Fibroblast of lung (primary cell): ENCODE results near the gene TRIP12. TPM values are rescaled to one million over a fixed set of nuclear protein-coding genes. Genes with fewer than 3 reads are reported as not detected.

Source experiments
- DNase-seq, 2 donors: peaks; one replicate each; pipeline versions ENCODE4 v3.0.0 to v3.0.0-alpha.2; 2010; ENCODE audit warnings: low read depth in 2 of 2
- H2AFZ ChIP-seq: 2 replicates; pipeline ENCODE4 v1.5.1; 2012; ENCODE audit warnings: low read length, control low read depth, inconsistent platforms
- H3K27ac ChIP-seq: 2 replicates; pipeline ENCODE4 v1.5.1; 2011; ENCODE audit warnings: low read length, control low read depth; ENCODE audit not compliant: insufficient read depth
- H3K27me3 ChIP-seq: 2 replicates; pipeline ENCODE4 v1.5.1; 2011; ENCODE audit warnings: mild to moderate bottlenecking, low read length; ENCODE audit not compliant: control insufficient read depth, insufficient read depth
- H3K36me3 ChIP-seq: 2 replicates; pipeline ENCODE4 v1.5.1; 2011; ENCODE audit warnings: low read length; ENCODE audit not compliant: control insufficient read depth, insufficient read depth
- H3K4me1 ChIP-seq: 2 replicates; pipeline ENCODE4 v1.5.1; 2011; ENCODE audit warnings: low read length; ENCODE audit not compliant: control insufficient read depth, insufficient read depth; ENCODE audit errors: extremely low read depth
- H3K4me2 ChIP-seq: 2 replicates; pipeline ENCODE4 v1.5.1; 2011; ENCODE audit warnings: low read length, control low read depth; ENCODE audit not compliant: insufficient read depth; ENCODE audit errors: extremely low read depth
- H3K4me3 ChIP-seq, 4 experiments: fragments of 200-600 bp in 1 of 4; sonication (generic) in 1 of 4; replicated peaks in 1 of 4; 2 replicates each; pipeline ENCODE4 v1.5.1; 2011 to 2016; ENCODE audit warnings: low read length in 4 of 4, low read depth in 3 of 4, mild to moderate bottlenecking in 3 of 4, control low read depth in 2 of 4, inconsistent platforms in 1 of 4, mixed read lengths in 1 of 4; ENCODE audit not compliant: insufficient read depth in 1 of 4; ENCODE audit errors: control extremely low read depth in 1 of 4
- H3K79me2 ChIP-seq: 2 replicates; pipeline ENCODE4 v1.5.1; 2012; ENCODE audit warnings: mild to moderate bottlenecking, low read length, inconsistent platforms; ENCODE audit not compliant: control insufficient read depth, insufficient read depth
- H3K9ac ChIP-seq: 2 replicates; pipeline ENCODE4 v1.5.1; 2011; ENCODE audit warnings: mild to moderate bottlenecking, low read length, control low read depth; ENCODE audit not compliant: insufficient read depth
- H3K9me3 ChIP-seq: 2 replicates; pipeline ENCODE4 v1.5.1; 2012; ENCODE audit warnings: low read depth, low read length; ENCODE audit not compliant: control insufficient read depth, insufficient read depth
- H4K20me1 ChIP-seq: 2 replicates; pipeline ENCODE4 v1.5.1; 2011; ENCODE audit warnings: low read length; ENCODE audit not compliant: control insufficient read depth, insufficient read depth; ENCODE audit errors: extremely low read depth
- CTCF ChIP-seq, 2 donors: IDR thresholded peaks in 1 of 2; conservative IDR thresholded peaks in 1 of 2; 1 replicate in 1 of 2; 2 replicates in 1 of 2; pipeline ENCODE4 v1.5.1; 2011 to 2012; ENCODE audit warnings: low read length in 2 of 2, control low read depth in 1 of 2, inconsistent platforms in 1 of 2, low read depth in 1 of 2, mild to moderate bottlenecking in 1 of 2
- EZH2 ChIP-seq: IDR thresholded peaks from 2 replicates; pipeline ENCODE4 v1.5.1; 2012; ENCODE audit warnings: low read length, control low read depth, mild to moderate bottlenecking; ENCODE audit errors: missing control alignments
- polyA plus RNA-seq, 2 donors: library from polyadenylated mRNA; depleted of rRNA in 1 of 2; stranded (reverse) in 1 of 2; unstranded in 1 of 2; fragments of >200 nt; gene quantifications; 2 replicates each; pipeline ENCODE4 v1.2.1, GENCODE V29; 2011 to 2012; ENCODE audit warnings: missing spikeins in 1 of 2
- total RNA-seq: library from RNA; depleted of rRNA; stranded (reverse); fragments of >200 nt; gene quantifications from 2 replicates; pipeline ENCODE4 v1.2.1, GENCODE V29; 2014

TRIP12 gene
- total and polyA plus RNA-seq, 2 donors (not counting 1 experiment from before 2014, with no cell fraction given) = 122 to 277 TPM

GRCh38 chr2:229783108-229783721 is 138.6 kb downstream of the TRIP12 start:
- no peak for DNase-seq
- Histone ChIP-seq H4K20me1 (no peaks in the 10 kb centered on the region), H3K27me3 (no peaks in the 10 kb centered on the region), H3K4me2 (no peak overlapping the region), H3K36me3 (peaks cover 5% of the 10 kb centered on the region), H3K4me1 (no peaks in the 10 kb centered on the region), H3K27ac (no peak overlapping the region), H3K79me2 (peaks cover 5% of the 10 kb centered on the region), H3K9me3 (no peaks in the 10 kb centered on the region), H2AFZ (no peak overlapping the region), H3K4me3 (no peak overlapping the region), H3K9ac (no peak overlapping the region)
- TF ChIP-seq CTCF (conservative IDR thresholded peaks at IDR 0.05 in 1 of 2, IDR thresholded peaks at IDR 0.05 in 1 of 2; ENCODE audit: low read depth in 1 of 2, low read length in 2 of 2) (no peak), EZH2 (no peak)

GRCh38 chr2:229780856-229781773 is 140.7 kb downstream of the TRIP12 start:
- Histone ChIP-seq H3K36me3 (peaks cover 7% of the 10 kb centered on the region), H3K27ac (no peak overlapping the region), H3K27me3 (no peaks in the 10 kb centered on the region), H3K79me2 (peaks cover 5% of the 10 kb centered on the region), H3K9ac (no peak overlapping the region), H3K4me3 (no peak overlapping the region), H3K9me3 (no peaks in the 10 kb centered on the region), H3K4me1 (no peaks in the 10 kb centered on the region), H2AFZ (no peak overlapping the region), H3K4me2 (no peak overlapping the region), H4K20me1 (no peaks in the 10 kb centered on the region)
- DNase-seq = peak; percentile 47 to 70
- peak; percentile 74 to 94 for TF ChIP-seq CTCF (conservative IDR thresholded peaks at IDR 0.05 in 1 of 2, IDR thresholded peaks at IDR 0.05 in 1 of 2; ENCODE audit: low read depth in 1 of 2, low read length in 2 of 2)
- TF ChIP-seq EZH2 = no peak

- Histone ChIP-seq H3K36me3 (peaks cover 7% of the 10 kb centered on the region), H3K9ac (no peak overlapping the region), H3K4me1 (peaks cover 2% of the 10 kb centered on the region), H3K27ac (no peak overlapping the region), H3K79me2 (peaks cover 5% of the 10 kb centered on the region), H3K9me3 (no peaks in the 10 kb centered on the region), H3K27me3 (no peaks in the 10 kb centered on the region), H3K4me3 (no peak overlapping the region), H3K4me2 (no peak overlapping the region), H2AFZ (no peak overlapping the region), H4K20me1 (no peaks in the 10 kb centered on the region)
- TF ChIP-seq EZH2 (no peak), CTCF (conservative IDR thresholded peaks at IDR 0.05 in 1 of 2, IDR thresholded peaks at IDR 0.05 in 1 of 2; ENCODE audit: low read depth in 1 of 2, low read length in 2 of 2) (no peak)
- peak in 1 of 2 donors; percentile 23 for DNase-seq
Measured at GRCh38 chr2:229779650-229780049, 142.2 kb downstream of the TRIP12 start.
